NB4 (cell line): ENCODE results near the gene SLC29A3.
A peak's percentile ranks its signal among the peaks of the same experiment; 100 is the strongest.

Experiments used
- DNase-seq: peaks from one replicate; pipeline ENCODE4 v3.0.0; 2010; ENCODE audit warnings: low read depth
- H3K4me3 ChIP-seq: one replicate; pipeline ENCODE4 v1.5.1; 2011; ENCODE audit warnings: mild to moderate bottlenecking, low read depth, low read length, moderate library complexity
- CTCF ChIP-seq: IDR thresholded peaks from one replicate; pipeline ENCODE4 v1.5.1; 2012; ENCODE audit warnings: low read depth, low read length
- MAX ChIP-seq: IDR thresholded peaks from 2 replicates; pipeline ENCODE4 v1.6.1; 2011; ENCODE audit warnings: low read depth, low read length
- MYC ChIP-seq: IDR thresholded peaks from 2 replicates; pipeline ENCODE4 v1.6.1; 2011; ENCODE audit warnings: low read depth, low read length
- POLR2A ChIP-seq: IDR thresholded peaks from 2 replicates; pipeline ENCODE4 v1.6.1; 2011; ENCODE audit warnings: mild to moderate bottlenecking; ENCODE audit not compliant: insufficient read length; ENCODE audit errors: extremely low read depth

SLC29A3 gene

DNA sequence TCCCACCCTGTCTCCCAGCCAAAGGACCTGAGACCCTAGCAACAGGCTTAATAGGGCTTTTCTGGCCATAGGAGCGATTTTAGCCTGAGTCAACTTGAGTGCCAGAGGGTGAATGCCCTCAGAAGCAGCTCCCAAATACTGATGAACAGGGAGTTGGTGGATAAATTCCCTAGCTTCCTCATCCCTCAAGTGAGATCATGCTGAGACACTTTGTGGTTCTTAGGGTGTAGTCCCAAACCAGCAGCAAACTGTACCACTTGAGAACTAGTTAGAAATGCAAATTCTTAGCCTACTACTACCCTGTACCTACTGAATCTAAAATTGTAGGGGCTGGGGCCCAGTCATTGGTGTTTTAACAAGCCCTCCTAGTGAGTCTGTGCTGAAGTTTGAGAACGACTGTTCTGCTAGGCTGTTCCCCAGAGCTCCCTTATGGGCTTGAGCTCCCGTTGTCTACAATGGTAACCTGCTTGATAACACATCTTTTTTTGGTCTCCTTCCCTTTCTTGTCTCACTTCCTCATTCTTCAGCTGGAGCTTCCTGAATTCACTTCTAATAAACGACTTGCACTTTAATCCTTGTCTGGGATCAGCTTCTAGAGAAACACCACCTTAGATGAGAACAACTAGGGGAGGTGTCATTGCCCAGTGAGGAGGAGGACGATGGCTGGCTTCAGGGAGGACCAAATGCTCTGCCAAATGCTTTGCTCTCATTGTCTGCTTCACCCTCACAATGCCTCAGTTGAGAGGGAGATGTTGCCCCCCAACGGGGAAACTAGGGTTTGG, 59.5 kb downstream of the SLC29A3 start:
- H3K4me3 ChIP-seq = no peak overlapping the region
- peak; percentile 74 for DNase-seq
- TF ChIP-seq MAX (no peak), CTCF (no peak), POLR2A (no peak), MYC (no peak)

DNA sequence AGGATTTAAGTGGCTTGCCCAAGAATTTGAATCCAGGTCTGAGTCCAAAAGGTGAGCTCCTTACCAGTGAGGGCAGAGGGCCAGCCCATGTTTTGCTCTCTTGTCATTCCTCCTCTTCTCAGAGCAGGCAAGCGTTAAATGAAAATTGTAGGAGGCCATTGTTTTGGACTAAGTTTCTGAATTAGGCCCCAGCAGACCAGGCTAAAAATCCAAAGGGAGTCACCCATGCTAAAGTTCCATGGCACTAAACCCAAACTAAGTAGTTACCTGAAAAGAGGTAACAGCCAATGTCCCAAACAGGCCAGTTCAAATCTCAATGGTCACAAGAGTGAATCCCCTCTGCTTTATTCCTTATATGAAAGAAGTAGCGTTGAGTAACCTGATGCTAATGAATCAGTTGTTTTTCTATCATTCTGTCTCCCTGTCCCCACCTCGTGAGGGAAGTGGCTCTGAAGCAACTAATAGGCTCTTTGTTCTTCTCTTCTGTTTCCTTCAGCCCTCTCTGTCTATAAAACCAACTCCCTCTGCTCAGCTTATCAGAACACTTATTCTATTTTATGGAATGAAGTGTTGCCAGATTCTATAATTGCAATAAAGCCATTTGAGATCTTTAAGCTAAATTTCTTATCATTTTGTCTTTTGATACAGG, 60.2 kb downstream of the SLC29A3 start:
- no peak overlapping the region for H3K4me3 ChIP-seq
- no peak for DNase-seq
- TF ChIP-seq CTCF (no peak), POLR2A (no peak), MYC (no peak), MAX (no peak)

DNA sequence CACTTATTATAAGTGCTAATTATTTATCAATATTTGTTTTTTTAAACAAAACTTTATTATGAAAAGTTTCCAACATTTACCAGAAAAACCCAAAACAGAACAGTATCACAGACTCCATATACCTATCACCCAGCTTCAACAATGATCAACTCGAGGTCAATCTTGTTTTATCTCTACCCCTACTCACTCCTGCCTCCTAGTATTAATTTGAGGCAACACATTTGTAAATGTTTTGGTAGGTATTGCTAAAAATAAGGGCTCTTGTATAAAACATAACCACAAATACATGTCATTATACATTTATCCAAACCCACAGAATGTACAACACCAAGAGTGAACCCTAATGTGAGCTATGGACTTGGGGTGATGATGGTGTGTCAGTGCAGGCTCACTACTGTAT, 61.8 kb downstream of the SLC29A3 start:
- no peak overlapping the region for H3K4me3 ChIP-seq
- TF ChIP-seq POLR2A (no peak), MAX (no peak), CTCF (no peak), MYC (no peak)
- DNase-seq = no peak

- no peak for DNase-seq
- no peak for TF ChIP-seq MAX
- no peak for TF ChIP-seq CTCF
- TF ChIP-seq POLR2A = no peak
- TF ChIP-seq MYC = no peak
- no peak overlapping the region for H3K4me3 ChIP-seq
Observed at GRCh38 chr10:71381611-71382010, 62.6 kb downstream of the SLC29A3 start.

- no peak for TF ChIP-seq POLR2A
- no peak for TF ChIP-seq MAX
- TF ChIP-seq MYC = no peak
- no peak for TF ChIP-seq CTCF
- no peak overlapping the region for H3K4me3 ChIP-seq
- no peak for DNase-seq
Observed at GRCh38 chr10:71382028-71382427, 63.0 kb downstream of the SLC29A3 start.
